Fibroblast of skin of right quadriceps (primary cell): ENCODE results near the gene GBE1.
A peak's percentile ranks its signal among the peaks of the same experiment; 100 is the strongest.
"Not testable (repeated sequence)": the region's sequence is repeated elsewhere in the genome, so short reads cannot be mapped to it uniquely, and the experiment has no call there.

Experiments used
- DNase-seq: peaks from one replicate; pipeline ENCODE4 v3.0.0-alpha.2; 2013

GBE1 gene

GRCh38 chr3:81760924-81761903 is at the start of gene GBE1:
GBE1 (minus strand) TSS chr3:81761645; CDS start chr3:81761517, 128 bp downstream.
- peak; percentile 97 for DNase-seq

GRCh38 chr3:81808900-81809299 is 47.5 kb upstream of the GBE1 start:
- DNase-seq = no peak

- DNase-seq = no peak
Observed at GRCh38 chr3:81799403-81799802, 38.0 kb upstream of the GBE1 start.

- no peak for DNase-seq
Observed at GRCh38 chr3:81793410-81793809, 32.0 kb upstream of the GBE1 start.

- DNase-seq = no peak
Observed at GRCh38 chr3:81790117-81790516, 28.7 kb upstream of the GBE1 start.

- DNase-seq = no peak
Observed at GRCh38 chr3:81789691-81790090, 28.2 kb upstream of the GBE1 start.

- no peak for DNase-seq
Observed at GRCh38 chr3:81788610-81789009, 27.2 kb upstream of the GBE1 start.

- no peak for DNase-seq
Observed at GRCh38 chr3:81788044-81788443, 26.6 kb upstream of the GBE1 start.

GRCh38 chr3:81782585-81782984 is 21.1 kb upstream of the GBE1 start:
- no peak for DNase-seq

GRCh38 chr3:81778678-81779182 is 17.3 kb upstream of the GBE1 start:
- peak; percentile 78 for DNase-seq

- DNase-seq = no peak
Observed at GRCh38 chr3:81776643-81777042, 15.2 kb upstream of the GBE1 start.

- DNase-seq = no peak
Observed at GRCh38 chr3:81770710-81771109, 9.3 kb upstream of the GBE1 start.

GRCh38 chr3:81769299-81769698 is 7.9 kb upstream of the GBE1 start:
- DNase-seq = no peak

- not testable (repeated sequence) for DNase-seq
Observed at GRCh38 chr3:81767250-81767859, 5.9 kb upstream of the GBE1 start.

- no peak for DNase-seq
Observed at GRCh38 chr3:81765400-81765799, 4.0 kb upstream of the GBE1 start.

GRCh38 chr3:81764665-81765064 is 3.2 kb upstream of the GBE1 start:
- no peak for DNase-seq

GRCh38 chr3:81764002-81764401 is 2.6 kb upstream of the GBE1 start:
- DNase-seq = no peak

GRCh38 chr3:81763001-81763400 is 1.6 kb upstream of the GBE1 start:
- no peak for DNase-seq

- peak; percentile 14 for DNase-seq
Observed at GRCh38 chr3:81761904-81762580, 597 bp upstream of the GBE1 start.

- DNase-seq = no peak
Observed at GRCh38 chr3:81760215-81760614, 1.2 kb downstream of the GBE1 start.

- not testable (repeated sequence) for DNase-seq
Observed at GRCh38 chr3:81758771-81759170, 2.7 kb downstream of the GBE1 start.

- DNase-seq = peak; percentile 83
Observed at GRCh38 chr3:81758275-81758674, 3.2 kb downstream of the GBE1 start.

GRCh38 chr3:81753416-81754027 is 7.9 kb downstream of the GBE1 start:
- DNase-seq = no peak
